SK-N-SH (cell line): ENCODE results near the gene LRMDA.

Experiments
- MXI1 ChIP-seq: IDR thresholded peaks from 2 replicates; pipeline ENCODE4 v1.6.1; 2012; ENCODE audit warnings: mild to moderate bottlenecking, low read depth, low read length, improper control_type of control experiment
- RAD21 ChIP-seq: IDR thresholded peaks from 2 replicates; pipeline ENCODE4 v1.6.1; 2012; ENCODE audit warnings: mild to moderate bottlenecking, low read length
- YY1 ChIP-seq: IDR thresholded peaks from 2 replicates; pipeline ENCODE4 v1.4.0; 2012; ENCODE audit warnings: low read depth, mild to moderate bottlenecking

DNA sequence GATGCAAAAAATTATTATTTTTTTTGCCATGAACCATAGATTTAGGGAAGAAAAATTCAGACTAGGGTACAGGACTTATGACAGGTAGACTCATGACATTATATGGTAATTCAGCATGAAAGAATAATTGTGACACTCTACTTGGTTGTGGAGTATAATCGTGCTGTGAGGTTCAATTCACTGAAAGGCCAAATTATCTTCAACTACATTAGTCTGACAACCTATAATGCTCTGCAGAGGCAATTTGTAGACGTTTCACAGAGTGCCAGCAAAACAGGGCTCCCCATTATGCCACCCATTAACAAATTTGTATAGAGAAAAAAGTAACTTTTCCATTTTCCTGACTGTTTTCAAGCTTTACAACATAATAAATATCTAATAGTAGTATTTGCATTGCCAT, 292.6 kb downstream of the LRMDA start:
- TF ChIP-seq RAD21 (no peak), MXI1 (no peak), YY1 (no peak)
